B cell (primary cell): ENCODE measurements around the gene KLHL24. TPM values are rescaled to one million over a fixed set of nuclear protein-coding genes. Genes with fewer than 3 reads are reported as not detected.

Experiments used
- ATAC-seq: fragments of 200-7000 bp; cut with Tn5 transposase; one replicate; pipeline ENCODE4 v1.10.0; 2021; ENCODE audit warnings: low read depth, mild to moderate bottlenecking, moderate number of reproducible peaks, moderate library complexity
- CTCF ChIA-PET: fragments of 350-600 bp; sonication (Branson Sonifier 250); formaldehyde crosslinking; loops from one replicate; lab custom pipeline; 2021; ENCODE audit warnings: antibody characterized with exemption, inconsistent platforms; lab: Charles Lee
- POLR2A ChIA-PET: fragments of 350-600 bp; sonication (Branson Sonifier 250); formaldehyde crosslinking; loops from one replicate; lab custom pipeline; 2021; ENCODE audit warnings: antibody characterized with exemption; lab: Charles Lee
- DNase-seq: peaks from one replicate; pipeline ENCODE4 v3.0.0; 2013
- H2AFZ ChIP-seq: 2 replicates; pipeline ENCODE4 v1.6.1; 2012; ENCODE audit warnings: mild to moderate bottlenecking, low read depth, low read length; ENCODE audit not compliant: insufficient read depth, poor library complexity, severe bottlenecking
- H3K27ac ChIP-seq, 2 donors: 1 replicate in 1 of 2; 2 replicates in 1 of 2; pipeline ENCODE4 v1.5.1; 2012 to 2013; ENCODE audit warnings: low read length in 2 of 2, mild to moderate bottlenecking in 2 of 2, moderate library complexity in 1 of 2
- H3K27me3 ChIP-seq, 4 experiments: fragments of 200-600 bp in 1 of 4; sonication (generic) in 1 of 4; replicated peaks in 1 of 4; 1 replicate in 2 of 4; 2 replicates in 2 of 4; pipeline versions ENCODE4 v1.6.1 to v1.7.0; 2013 to 2016; ENCODE audit warnings: low read length in 3 of 4, mild to moderate bottlenecking in 2 of 4, mixed read lengths in 1 of 4, moderate library complexity in 1 of 4; ENCODE audit not compliant: insufficient read depth in 4 of 4, control insufficient read depth in 3 of 4; ENCODE audit errors: control extremely low read depth in 1 of 4
- H3K36me3 ChIP-seq, 2 experiments: replicated peaks in 1 of 2; 1 replicate in 1 of 2; 2 replicates in 1 of 2; pipeline versions ENCODE4 v1.6.1 to v1.7.1; 2013; ENCODE audit warnings: low read length in 1 of 2; ENCODE audit not compliant: insufficient read depth in 2 of 2, control insufficient read depth in 1 of 2; ENCODE audit errors: control extremely low read depth in 1 of 2, extremely low read depth in 1 of 2
- H3K4me1 ChIP-seq, 2 donors: fragments of 200-600 bp in 1 of 2; sonication (generic) in 1 of 2; 1 replicate in 1 of 2; 2 replicates in 1 of 2; pipeline versions ENCODE4 v1.5.1 to v1.6.1; 2013 to 2017; ENCODE audit warnings: low read length in 2 of 2; ENCODE audit not compliant: control insufficient read depth in 2 of 2, insufficient read depth in 2 of 2
- H3K4me2 ChIP-seq: replicated peaks from 2 replicates; pipeline ENCODE3; 2012; ENCODE audit warnings: mild to moderate bottlenecking, low read depth, low read length; ENCODE audit not compliant: poor library complexity, severe bottlenecking
- H3K4me3 ChIP-seq, 5 experiments: fragments of 200-600 bp in 1 of 5; sonication (generic) in 1 of 5; 1 replicate in 3 of 5; 2 replicates in 2 of 5; pipeline versions ENCODE4 v1.5.1 to v1.7.0; 2011 to 2016; ENCODE audit warnings: low read length in 4 of 5, mild to moderate bottlenecking in 4 of 5, low read depth in 2 of 5, control low read depth in 1 of 5, moderate library complexity in 1 of 5; ENCODE audit not compliant: insufficient read depth in 1 of 5; ENCODE audit errors: control extremely low read depth in 1 of 5, extremely low read depth in 1 of 5
- H3K79me2 ChIP-seq: fragments of 200-600 bp; sonication (generic); one replicate; pipeline ENCODE4 v1.6.0; 2016; ENCODE audit warnings: low read length; ENCODE audit not compliant: control insufficient read depth, insufficient read depth
- H3K9ac ChIP-seq: fragments of 200-600 bp; sonication (generic); 2 replicates; pipeline ENCODE4 v1.6.1; 2017; ENCODE audit warnings: mild to moderate bottlenecking, low read length, moderate library complexity
- H3K9me3 ChIP-seq, 3 donors: one replicate each; pipeline versions ENCODE4 v1.6.1 to v1.7.1; 2013; ENCODE audit warnings: low read length in 2 of 3; ENCODE audit not compliant: control insufficient read depth in 2 of 3, insufficient read depth in 1 of 3; ENCODE audit errors: control extremely low read depth in 1 of 3
- H4K20me1 ChIP-seq: 2 replicates; pipeline ENCODE4 v1.6.0; 2012; ENCODE audit warnings: mild to moderate bottlenecking, low read length; ENCODE audit not compliant: insufficient read depth, control insufficient read depth, poor library complexity, severe bottlenecking
- H3K27ac Mint-ChIP-seq: one replicate; pipeline ENCODE4 v1.8.0; 2021; ENCODE audit warnings: mixed read lengths
- H3K27me3 Mint-ChIP-seq: one replicate; pipeline ENCODE4 v1.8.0; 2021; ENCODE audit warnings: mixed read lengths
- H3K4me1 Mint-ChIP-seq: one replicate; pipeline ENCODE4 v1.8.0; 2021; ENCODE audit warnings: mixed read lengths
- H3K4me3 Mint-ChIP-seq: one replicate; pipeline ENCODE4 v1.8.0; 2021; ENCODE audit warnings: mixed read lengths
- H3K9me3 Mint-ChIP-seq: one replicate; pipeline ENCODE4 v1.8.0; 2022; ENCODE audit warnings: mixed read lengths; ENCODE audit not compliant: insufficient read depth
- CTCF ChIP-seq: fragments of 200-600 bp; IDR thresholded peaks from one replicate; pipeline ENCODE4 v1.8.0; 2022; ENCODE audit warnings: antibody characterized with exemption, mild to moderate bottlenecking
- EZH2 ChIP-seq: IDR thresholded peaks from 2 replicates; pipeline ENCODE4 v1.6.1; 2012; ENCODE audit warnings: borderline replicate concordance, low read depth, mild to moderate bottlenecking, moderate library complexity, low read length; ENCODE audit not compliant: insufficient read depth, poor library complexity, severe bottlenecking
- WGBS: methylation state at CpG from one replicate; pipeline ENCODE4 v1.1.5; 2013; ENCODE audit warnings: missing lambda C conversion rate; ENCODE audit not compliant: insufficient coverage; 5-methylcytosine and 5-hydroxymethylcytosine counted together
- intact Hi-C: fragments of 100-400 bp; cut with micrococcal nuclease; formaldehyde crosslinking; loops from one replicate; pipeline ENCODE4 v1.10.0; 2022
- polyA plus RNA-seq: library from polyadenylated mRNA; depleted of rRNA; stranded (reverse); fragments of >200 nt; gene quantifications from 2 replicates; pipeline ENCODE4 v1.2.3, GENCODE V29; 2012
- total RNA-seq, 2 donors: library from RNA; stranded (reverse); fragments of 120-200 nt in 1 of 2; gene quantifications; 1 replicate in 1 of 2; 2 replicates in 1 of 2; pipeline versions ENCODE4 v1.2.3 to v1.2.4, GENCODE V29; 2013 to 2022

KLHL24 gene
- total and polyA plus RNA-seq, 2 donors (not counting 1 experiment from before 2014, with no cell fraction given), result 37.4 to 134 TPM

GRCh38 chr3:183710231-183710630 is 74.8 kb downstream of the KLHL24 start:
- no peak for DNase-seq
- H3K4me2 ChIP-seq, result no peak overlapping the region
- intact Hi-C loops, result no loop called here
- H3K4me1 Mint-ChIP-seq, result peaks cover 11% of the 10 kb centered on the region
- no peak overlapping the region for H3K9ac ChIP-seq
- no peak overlapping the region for H3K4me3 ChIP-seq
- H3K9me3 Mint-ChIP-seq, result no peaks in the 10 kb centered on the region
- H2AFZ ChIP-seq, result no peak overlapping the region
- no peaks in the 10 kb centered on the region for H3K9me3 ChIP-seq
- no peaks in the 10 kb centered on the region for H3K27me3 ChIP-seq
- H3K36me3 ChIP-seq, result peaks cover 0 to 1% of the 10 kb centered on the region in 2 experiments
- peaks cover 65% of the 10 kb centered on the region for H3K79me2 ChIP-seq
- POLR2A ChIA-PET, result interaction anchor here (0.6 to 1.1 kb wide), 2 partner anchors 13 to 22 kb away, joined by 3 to 5 read pairs; partner anchors contain the start of gene YEATS2
- H3K4me1 ChIP-seq, result no peaks in the 10 kb centered on the region
- no peak overlapping the region for H3K27ac Mint-ChIP-seq
- no peaks in the 10 kb centered on the region for H3K27me3 Mint-ChIP-seq
- H3K4me3 Mint-ChIP-seq, result no peak overlapping the region
- ATAC-seq, result no peak
- no peak overlapping the region for H3K27ac ChIP-seq
- TF ChIP-seq EZH2 (no peak), CTCF (no peak)
- H4K20me1 ChIP-seq, result peaks cover 5% of the 10 kb centered on the region
- CTCF ChIA-PET, result no interaction called here

- H3K27ac Mint-ChIP-seq, result no peak overlapping the region
- peaks cover 55% of the 10 kb centered on the region for H3K79me2 ChIP-seq
- intact Hi-C loops, result no loop called here
Observed at GRCh38 chr3:183711516-183711915, 76.1 kb downstream of the KLHL24 start.

More at GRCh38 chr3:183711516-183711915, 76.1 kb downstream of the KLHL24 start:
- no peak for DNase-seq
- no peaks in the 10 kb centered on the region for H3K9me3 ChIP-seq
- no peak for TF ChIP-seq CTCF
- no peak for TF ChIP-seq EZH2
- H3K36me3 ChIP-seq, result peaks cover 0 to 9% of the 10 kb centered on the region in 2 experiments
- Mint-ChIP-seq H3K27me3 (no peaks in the 10 kb centered on the region), H3K9me3 (no peaks in the 10 kb centered on the region), H3K4me1 (peaks cover 8% of the 10 kb centered on the region), H3K4me3 (no peak overlapping the region)
- H4K20me1 ChIP-seq, result no peaks in the 10 kb centered on the region
- no peak for ATAC-seq
- H2AFZ ChIP-seq, result no peak overlapping the region
- no peak overlapping the region for H3K4me2 ChIP-seq
- no peaks in the 10 kb centered on the region for H3K27me3 ChIP-seq
- no peak overlapping the region for H3K4me3 ChIP-seq
- 100% methylated on average over 2 of the region's 3 CpGs for WGBS
- ChIA-PET CTCF (interaction anchor here (0.7 kb wide), 3 partner anchors 18 to 290 kb away, joined by 3 to 6 read pairs (median 3); no protein-coding TSS in a partner anchor), POLR2A (interaction anchor here (0.6 kb wide), 1 partner anchor 590 kb away, joined by 3 read pairs; no protein-coding TSS in a partner anchor)
- H3K4me1 ChIP-seq, result no peaks in the 10 kb centered on the region
- H3K27ac ChIP-seq, result no peak overlapping the region
- H3K9ac ChIP-seq, result no peak overlapping the region
